Muscle layer of duodenum (tissue), 2 donors: Measurements from ENCODE around the gene RAD51B.

ENCODE experiments used
- H3K27ac ChIP-seq: one replicate; pipeline ENCODE4 v1.7.0; 2013; ENCODE audit warnings: mild to moderate bottlenecking, low read length
- H3K27me3 ChIP-seq: one replicate; pipeline ENCODE4 v1.7.0; 2013; ENCODE audit warnings: low read depth, mild to moderate bottlenecking, control low read depth, low read length
- H3K36me3 ChIP-seq, 2 donors: one replicate each; pipeline ENCODE4 v1.7.0; 2013; ENCODE audit warnings: low read length in 2 of 2, control low read depth in 1 of 2, mild to moderate bottlenecking in 1 of 2; ENCODE audit not compliant: insufficient read depth in 2 of 2, control insufficient read depth in 1 of 2
- H3K4me1 ChIP-seq, 2 donors: one replicate each; pipeline ENCODE4 v1.7.0; 2013; ENCODE audit warnings: low read length in 2 of 2, mild to moderate bottlenecking in 2 of 2, control low read depth in 1 of 2, moderate library complexity in 1 of 2; ENCODE audit not compliant: insufficient read depth in 2 of 2, control insufficient read depth in 1 of 2
- H3K4me3 ChIP-seq, 2 donors: one replicate each; pipeline ENCODE4 v1.7.0; 2013; ENCODE audit warnings: low read length in 2 of 2, low read depth in 1 of 2, mild to moderate bottlenecking in 1 of 2
- H3K9me3 ChIP-seq, 2 donors: one replicate each; pipeline ENCODE4 v1.7.0; 2013; ENCODE audit warnings: low read length in 2 of 2, control low read depth in 1 of 2, mild to moderate bottlenecking in 1 of 2; ENCODE audit not compliant: control insufficient read depth in 1 of 2
- donor health status: healthy.

The RAD51B gene

DNA sequence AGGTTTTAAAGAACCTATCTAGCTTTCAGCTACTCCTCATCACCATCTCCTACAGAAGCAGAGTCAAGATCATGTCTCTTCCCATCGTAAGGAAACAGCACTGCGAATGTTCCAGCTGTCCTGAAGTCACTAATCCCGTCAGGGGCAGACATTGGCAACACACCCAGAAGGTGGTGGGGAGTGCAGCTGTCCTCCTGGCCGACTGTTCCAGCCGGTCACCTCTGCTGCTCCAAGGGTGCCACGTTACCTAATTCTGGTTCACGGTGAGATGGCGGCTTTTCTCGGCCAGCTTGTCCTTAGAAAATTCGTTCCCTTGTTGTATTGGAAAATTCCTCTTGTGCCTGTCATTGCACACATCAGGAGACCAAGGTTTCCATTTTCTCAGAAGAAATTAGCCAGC lies 777.1 kb downstream of the RAD51B start:
- Histone ChIP-seq H3K27me3 (no peaks in the 10 kb centered on the region), H3K27ac (no peak overlapping the region), H3K9me3 (no peaks in the 10 kb centered on the region), H3K4me1 (peaks cover 12 to 18% of the 10 kb centered on the region in 2 donors), H3K4me3 (no peak overlapping the region), H3K36me3 (peaks cover 0 to 4% of the 10 kb centered on the region in 2 donors)

DNA sequence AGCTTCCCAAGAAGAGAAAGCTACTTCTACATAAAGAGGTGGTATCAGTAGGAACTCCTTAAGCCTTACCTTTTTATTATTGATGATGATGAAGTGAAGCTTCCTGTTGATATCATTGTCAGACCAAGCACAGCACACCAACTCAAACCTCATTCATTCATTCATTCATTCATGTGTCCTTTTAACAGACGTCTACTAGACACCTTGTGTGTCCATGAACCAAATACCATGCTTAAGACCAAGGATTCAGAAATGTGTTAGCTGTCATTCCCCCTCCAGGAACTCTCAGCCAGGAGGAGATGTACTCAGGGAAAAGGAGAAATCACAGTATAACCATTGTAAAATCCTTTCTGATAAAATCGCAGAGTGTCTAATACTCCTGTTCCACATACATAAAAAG lies 778.5 kb downstream of the RAD51B start:
- Histone ChIP-seq H3K4me3 (peak overlapping the region in 1 of 2 donors; percentile 41), H3K27me3 (no peaks in the 10 kb centered on the region), H3K4me1 (peaks cover 12 to 18% of the 10 kb centered on the region in 2 donors), H3K9me3 (no peaks in the 10 kb centered on the region), H3K27ac (peak overlapping the region; percentile 93), H3K36me3 (peaks cover 0 to 4% of the 10 kb centered on the region in 2 donors)

DNA sequence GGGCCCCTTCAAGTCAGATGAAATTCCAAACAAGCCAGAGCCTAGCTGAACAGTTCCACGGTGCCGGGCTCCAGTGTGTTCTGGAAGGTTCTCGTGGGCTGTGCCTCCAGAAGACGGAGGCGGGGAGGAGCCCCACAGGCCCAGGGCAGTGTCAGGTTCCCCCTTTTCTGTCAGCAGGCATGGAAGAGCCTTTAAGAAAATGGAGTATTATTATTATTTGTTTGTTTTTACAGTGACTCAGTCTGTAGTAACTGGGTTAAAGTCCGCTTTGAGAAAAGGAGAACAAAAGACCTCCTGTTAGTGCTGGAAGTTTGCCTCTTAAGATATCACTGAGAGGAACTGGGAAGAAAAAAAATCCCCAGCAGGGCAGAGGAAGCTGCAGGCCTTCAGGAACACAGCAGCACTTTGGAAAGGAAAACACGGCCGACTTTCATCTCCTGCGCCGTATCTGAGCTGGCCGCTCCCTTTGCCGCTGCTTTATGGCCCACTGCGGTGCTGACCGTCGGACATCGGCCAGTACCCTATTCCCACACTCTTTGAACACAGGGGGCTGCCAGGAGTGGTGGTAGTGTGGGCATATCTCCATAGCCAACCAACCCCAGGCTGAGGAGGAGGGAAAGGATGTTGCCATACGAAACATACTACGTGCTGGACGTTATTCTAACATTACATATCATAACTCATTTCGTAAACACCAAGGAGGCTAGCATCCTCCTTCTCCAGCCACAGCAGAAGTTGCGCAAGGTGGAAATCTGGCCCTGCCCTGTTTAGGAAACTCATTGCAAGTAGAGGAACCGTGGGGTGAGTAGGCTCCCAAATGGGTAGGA lies 779.3 kb downstream of the RAD51B start:
- Histone ChIP-seq H3K4me1 (peaks cover 12 to 14% of the 10 kb centered on the region in 2 donors), H3K4me3 (peak overlapping the region in 1 of 2 donors; percentile 41), H3K27ac (peak overlapping the region; percentile 93), H3K27me3 (no peaks in the 10 kb centered on the region), H3K9me3 (no peaks in the 10 kb centered on the region), H3K36me3 (peaks cover 0 to 4% of the 10 kb centered on the region in 2 donors)

GRCh38 chr14:68599896-68600610 lies 780.5 kb downstream of the RAD51B start:
- no peaks in the 10 kb centered on the region for H3K27me3 ChIP-seq
- no peaks in the 10 kb centered on the region for H3K9me3 ChIP-seq
- H3K4me3 ChIP-seq, result no peak overlapping the region
- peaks cover 12 to 14% of the 10 kb centered on the region in 2 donors for H3K4me1 ChIP-seq
- H3K27ac ChIP-seq, result peak overlapping the region; percentile 93
- H3K36me3 ChIP-seq, result peaks cover 0 to 4% of the 10 kb centered on the region in 2 donors

DNA sequence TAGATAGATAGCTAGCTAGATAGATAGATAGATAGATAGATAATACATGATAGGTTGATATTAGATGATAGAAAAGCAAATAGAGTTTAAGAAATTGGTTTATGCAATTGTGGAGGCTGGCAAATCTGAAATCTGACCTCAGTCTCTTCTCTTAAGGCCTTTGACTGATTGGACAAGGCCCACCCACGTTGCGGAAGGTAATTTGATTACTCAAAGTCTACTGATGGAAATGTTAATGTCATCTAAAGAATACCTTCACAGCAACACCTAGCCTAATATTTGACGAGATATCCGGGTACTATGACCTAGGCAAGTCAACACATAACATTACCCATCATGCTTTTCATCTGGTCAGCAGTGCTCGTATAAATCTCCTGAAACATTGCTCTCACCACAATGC lies 782.9 kb downstream of the RAD51B start:
- Histone ChIP-seq H3K36me3 (peaks cover 0 to 4% of the 10 kb centered on the region in 2 donors), H3K9me3 (no peaks in the 10 kb centered on the region), H3K27me3 (no peaks in the 10 kb centered on the region), H3K4me1 (peaks cover 21 to 24% of the 10 kb centered on the region in 2 donors), H3K27ac (no peak overlapping the region), H3K4me3 (no peak overlapping the region)

GRCh38 chr14:68603533-68604360 lies 784.2 kb downstream of the RAD51B start:
- H3K27ac ChIP-seq, result no peak overlapping the region

DNA sequence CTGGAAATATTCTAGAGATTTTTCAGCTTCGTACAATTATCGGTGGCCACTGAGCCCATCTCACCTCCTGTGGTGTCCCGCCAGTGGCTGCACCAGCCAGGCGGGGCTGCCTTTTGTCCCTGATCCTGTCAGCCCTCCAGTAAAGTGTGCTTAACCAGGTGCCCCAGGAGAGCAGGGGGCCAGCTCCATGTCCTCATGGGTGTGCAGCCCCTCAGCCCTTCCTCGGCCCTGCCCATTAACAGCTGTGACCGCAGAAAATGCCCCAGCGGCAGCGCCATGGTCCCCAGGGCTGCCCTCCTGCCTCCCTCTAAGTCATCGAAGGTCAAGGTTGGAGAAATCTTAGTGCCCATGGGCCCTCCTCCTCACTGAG lies 784.8 kb downstream of the RAD51B start:
- Histone ChIP-seq H3K27ac (no peak overlapping the region), H3K27me3 (no peaks in the 10 kb centered on the region), H3K9me3 (no peaks in the 10 kb centered on the region), H3K4me3 (no peak overlapping the region), H3K4me1 (peaks cover 21 to 25% of the 10 kb centered on the region in 2 donors), H3K36me3 (no peaks in the 10 kb centered on the region)

More at GRCh38 chr14:68603533-68604360, 784.2 kb downstream of the RAD51B start:
- H3K27me3 ChIP-seq, result no peaks in the 10 kb centered on the region
- H3K4me1 ChIP-seq, result peaks cover 22 to 23% of the 10 kb centered on the region in 2 donors
- no peak overlapping the region for H3K4me3 ChIP-seq
- no peaks in the 10 kb centered on the region for H3K9me3 ChIP-seq
- peaks cover 0 to 4% of the 10 kb centered on the region in 2 donors for H3K36me3 ChIP-seq

DNA sequence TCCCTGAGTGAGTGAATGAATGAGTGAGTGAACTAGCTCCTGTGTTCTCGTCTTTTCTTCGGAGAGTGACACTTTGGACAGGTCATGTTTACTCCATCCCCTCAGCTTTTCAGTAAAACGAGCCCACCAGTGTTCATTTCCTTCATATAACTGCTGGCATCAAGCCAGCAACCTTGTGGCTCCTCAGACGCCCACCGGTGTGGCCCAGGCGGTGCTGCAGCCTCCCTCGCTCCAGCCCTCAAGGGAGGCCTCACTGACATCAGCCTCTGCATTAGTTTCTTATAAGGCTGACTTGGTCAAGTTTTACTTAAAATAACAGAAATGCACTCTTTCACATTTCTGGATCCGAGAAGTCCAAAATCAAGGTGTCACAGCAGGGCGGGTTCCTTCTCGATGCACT lies 785.2 kb downstream of the RAD51B start:
- H3K4me1 ChIP-seq, result peaks cover 17 to 25% of the 10 kb centered on the region in 2 donors
- H3K9me3 ChIP-seq, result no peaks in the 10 kb centered on the region
- no peaks in the 10 kb centered on the region for H3K27me3 ChIP-seq
- H3K36me3 ChIP-seq, result no peaks in the 10 kb centered on the region
- no peak overlapping the region for H3K27ac ChIP-seq
- no peak overlapping the region for H3K4me3 ChIP-seq

DNA sequence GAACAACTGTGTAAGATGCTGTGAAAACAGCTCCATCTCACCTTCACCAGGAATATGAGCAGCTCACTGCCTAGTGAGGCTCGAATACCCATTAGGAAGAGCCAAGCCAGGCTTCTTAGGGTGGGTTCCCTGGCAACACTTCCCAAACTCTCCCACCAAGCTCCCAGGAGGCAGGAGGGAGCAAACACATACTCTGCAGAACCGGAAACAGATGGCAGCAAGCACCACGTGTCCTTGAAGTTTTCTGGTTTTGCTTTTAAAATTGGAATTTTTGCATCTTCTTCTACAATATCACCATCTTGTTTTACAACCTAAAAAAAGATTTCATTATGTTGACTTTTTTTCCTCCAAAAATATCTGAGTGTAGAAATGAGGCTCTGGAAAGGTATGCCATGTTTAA lies 786.6 kb downstream of the RAD51B start:
- H3K36me3 ChIP-seq, result no peaks in the 10 kb centered on the region
- no peaks in the 10 kb centered on the region for H3K9me3 ChIP-seq
- H3K27ac ChIP-seq, result no peak overlapping the region
- no peak overlapping the region for H3K4me3 ChIP-seq
- H3K27me3 ChIP-seq, result no peaks in the 10 kb centered on the region
- H3K4me1 ChIP-seq, result peaks cover 17 to 32% of the 10 kb centered on the region in 2 donors

DNA sequence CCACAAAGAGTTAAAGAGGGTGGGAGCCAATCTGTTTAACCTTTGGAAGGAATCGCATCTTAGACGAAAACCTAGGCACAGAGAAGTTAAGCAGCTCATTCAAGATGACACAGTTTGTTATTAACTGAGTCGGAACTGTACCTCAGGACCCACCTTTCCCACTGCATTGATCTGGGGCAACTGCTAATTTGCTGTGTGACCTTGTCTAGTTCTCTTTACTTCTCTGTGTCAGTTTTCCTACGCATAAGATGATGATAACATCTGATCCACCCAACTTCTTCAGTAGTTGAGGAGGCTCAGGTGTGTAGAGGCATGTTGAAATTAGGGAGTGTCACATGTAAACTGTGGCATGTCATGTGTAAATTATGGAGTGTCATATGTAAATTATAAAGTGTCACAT lies 787.1 kb downstream of the RAD51B start:
- Histone ChIP-seq H3K27me3 (no peaks in the 10 kb centered on the region), H3K9me3 (no peaks in the 10 kb centered on the region), H3K4me3 (no peak overlapping the region), H3K36me3 (no peaks in the 10 kb centered on the region), H3K27ac (peak overlapping the region; percentile 80), H3K4me1 (peaks cover 22 to 36% of the 10 kb centered on the region in 2 donors)
